ENCODE results near the gene PTGDR. TPM values are rescaled to one million over a fixed set of nuclear protein-coding genes. Genes with fewer than 3 reads are reported as not detected.

The PTGDR gene
- total RNA-seq, 3 donors from 2014 or later, result 1.2 to 3.2 (median 1.3) TPM

GRCh38 chr14:52262600-52262999 is 4.9 kb upstream of the PTGDR start:
- Histone ChIP-seq H3K36me3 (no peaks in the 10 kb centered on the region), H3K27ac (no peak overlapping the region), H3K9me3 (no peaks in the 10 kb centered on the region), H3K27me3 (peaks cover 0 to 6% of the 10 kb centered on the region in 2 donors), H3K4me1 (no peaks in the 10 kb centered on the region), H3K4me3 (no peak overlapping the region)
- no peak for DNase-seq (ENCODE audit: low spot score in 2 of 2)
- no peak for TF ChIP-seq POLR2AphosphoS5 (IDR thresholded peaks at IDR 0.05)
- TF ChIP-seq CTCF (IDR thresholded peaks at IDR 0.05), result no peak
- no peak for TF ChIP-seq POLR2A (IDR thresholded peaks at IDR 0.05)
- intact Hi-C loops (cut with DNase I; ENCODE audit: low total_unique reads), result no loop called here

- no peak for TF ChIP-seq CTCF (IDR thresholded peaks at IDR 0.05)
- TF ChIP-seq POLR2AphosphoS5 (IDR thresholded peaks at IDR 0.05), result no peak
- no peak for TF ChIP-seq POLR2A (IDR thresholded peaks at IDR 0.05)
- Histone ChIP-seq H3K27me3 (peaks cover 0 to 11% of the 10 kb centered on the region in 2 donors), H3K4me3 (no peak overlapping the region), H3K36me3 (no peaks in the 10 kb centered on the region), H3K27ac (no peak overlapping the region), H3K9me3 (no peaks in the 10 kb centered on the region), H3K4me1 (no peaks in the 10 kb centered on the region)
- DNase-seq (ENCODE audit: low spot score in 2 of 2), result no peak
- intact Hi-C loops (cut with DNase I; ENCODE audit: low total_unique reads), result no loop called here
Measured at GRCh38 chr14:52263190-52263589, 4.3 kb upstream of the PTGDR start.

- TF ChIP-seq POLR2AphosphoS5 (IDR thresholded peaks at IDR 0.05) (no peak), CTCF (IDR thresholded peaks at IDR 0.05) (no peak), POLR2A (IDR thresholded peaks at IDR 0.05) (no peak)
- no peaks in the 10 kb centered on the region for H3K9me3 ChIP-seq
- no peak overlapping the region for H3K4me3 ChIP-seq
- no peak for DNase-seq (ENCODE audit: low spot score in 2 of 2)
- H3K36me3 ChIP-seq, result no peaks in the 10 kb centered on the region
- intact Hi-C loops (cut with DNase I; ENCODE audit: low total_unique reads), result no loop called here
- peaks cover 0 to 21% of the 10 kb centered on the region in 2 donors for H3K27me3 ChIP-seq
- no peaks in the 10 kb centered on the region for H3K4me1 ChIP-seq
- H3K27ac ChIP-seq, result no peak overlapping the region
Measured at GRCh38 chr14:52265253-52265652, 2.2 kb upstream of the PTGDR start.

GRCh38 chr14:52266179-52266578 is 1.3 kb upstream of the PTGDR start:
- H3K4me3 ChIP-seq, result no peak overlapping the region
- intact Hi-C loops (cut with DNase I; ENCODE audit: low total_unique reads), result no loop called here
- TF ChIP-seq CTCF (IDR thresholded peaks at IDR 0.05) (no peak), POLR2AphosphoS5 (IDR thresholded peaks at IDR 0.05) (no peak), POLR2A (IDR thresholded peaks at IDR 0.05) (no peak)
- DNase-seq (ENCODE audit: low spot score in 2 of 2), result no peak
- H3K27me3 ChIP-seq, result peaks cover 0 to 21% of the 10 kb centered on the region in 2 donors
- H3K9me3 ChIP-seq, result no peaks in the 10 kb centered on the region
- H3K36me3 ChIP-seq, result no peaks in the 10 kb centered on the region
- H3K4me1 ChIP-seq, result no peaks in the 10 kb centered on the region
- no peak overlapping the region for H3K27ac ChIP-seq

- no peak for DNase-seq (ENCODE audit: low spot score in 2 of 2)
- H3K36me3 ChIP-seq, result no peaks in the 10 kb centered on the region
- H3K27me3 ChIP-seq, result peaks cover 0 to 21% of the 10 kb centered on the region in 2 donors
- H3K27ac ChIP-seq, result peak overlapping the region in 1 of 2 donors; percentile 43
- TF ChIP-seq CTCF (IDR thresholded peaks at IDR 0.05) (no peak), POLR2AphosphoS5 (IDR thresholded peaks at IDR 0.05) (no peak), POLR2A (IDR thresholded peaks at IDR 0.05) (no peak)
- H3K4me1 ChIP-seq, result no peaks in the 10 kb centered on the region
- no peak overlapping the region for H3K4me3 ChIP-seq
- H3K9me3 ChIP-seq, result no peaks in the 10 kb centered on the region
- intact Hi-C loops (cut with DNase I; ENCODE audit: low total_unique reads), result no loop called here
Measured at GRCh38 chr14:52266782-52267181, 716 bp upstream of the PTGDR start.

Data from breast epithelium (tissue), 4 donors.